ENCODE results near the gene AQP4.

The AQP4 gene

DNA sequence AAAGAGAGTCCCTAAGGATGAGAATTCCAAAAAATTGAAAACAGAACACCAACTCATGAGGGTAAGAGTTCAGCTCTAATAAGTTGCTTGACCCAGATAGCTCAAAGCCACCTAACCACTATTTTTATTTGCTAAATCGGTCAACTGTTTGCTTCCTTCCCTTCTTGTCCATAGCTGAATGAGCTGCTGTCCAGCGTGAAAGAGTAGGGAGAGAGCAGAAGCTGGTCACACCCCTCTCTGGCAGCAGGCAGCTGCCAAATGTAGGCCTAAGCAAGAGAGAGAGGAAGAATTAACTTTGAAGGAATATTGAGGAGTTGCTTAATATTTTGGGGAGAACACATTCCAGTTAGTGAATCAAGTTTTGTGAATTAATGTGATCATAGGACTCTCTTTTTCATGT, 25.9 kb downstream of the AQP4 start:
- DNase-seq: no peak

DNA sequence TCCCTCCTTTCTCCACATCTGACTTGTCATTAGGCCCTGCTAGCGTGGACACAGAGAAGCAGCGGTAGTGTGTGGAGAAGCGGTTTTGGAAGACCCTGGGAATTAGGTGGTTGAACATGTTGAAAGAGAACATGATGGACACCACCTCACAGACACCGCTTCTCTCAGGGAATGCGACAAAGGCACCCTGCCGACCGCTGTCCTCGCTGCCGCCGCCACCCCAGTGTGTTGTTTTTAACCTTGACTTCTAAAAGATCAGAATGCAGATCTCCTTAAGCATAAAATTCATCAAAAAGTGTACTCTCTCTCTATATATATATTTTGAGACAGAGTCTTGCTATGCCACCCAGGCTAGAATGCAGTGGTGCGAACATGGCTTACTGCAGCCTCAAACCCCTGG, 33.2 kb downstream of the AQP4 start:
- DNase-seq: no peak

DNA sequence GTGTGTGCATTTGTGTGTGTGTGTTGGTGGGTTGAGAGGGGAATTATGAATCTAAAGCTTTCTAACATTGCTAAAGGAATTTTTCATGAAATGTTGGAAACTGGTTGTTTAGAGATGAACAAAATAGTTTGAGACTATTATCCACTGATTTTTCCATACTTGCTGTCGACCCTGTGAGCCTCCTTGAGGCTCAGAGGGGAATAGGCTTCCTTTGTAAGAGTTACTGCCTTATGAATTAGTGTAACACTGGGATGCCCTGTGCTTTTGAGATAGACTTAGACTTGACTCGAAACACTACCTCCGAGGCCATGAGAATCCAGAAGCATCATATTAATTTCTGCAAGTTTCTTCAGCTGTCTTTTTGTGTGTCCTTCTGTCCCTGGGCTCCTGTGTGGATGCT, 37.9 kb downstream of the AQP4 start:
- no peak for DNase-seq

DNA sequence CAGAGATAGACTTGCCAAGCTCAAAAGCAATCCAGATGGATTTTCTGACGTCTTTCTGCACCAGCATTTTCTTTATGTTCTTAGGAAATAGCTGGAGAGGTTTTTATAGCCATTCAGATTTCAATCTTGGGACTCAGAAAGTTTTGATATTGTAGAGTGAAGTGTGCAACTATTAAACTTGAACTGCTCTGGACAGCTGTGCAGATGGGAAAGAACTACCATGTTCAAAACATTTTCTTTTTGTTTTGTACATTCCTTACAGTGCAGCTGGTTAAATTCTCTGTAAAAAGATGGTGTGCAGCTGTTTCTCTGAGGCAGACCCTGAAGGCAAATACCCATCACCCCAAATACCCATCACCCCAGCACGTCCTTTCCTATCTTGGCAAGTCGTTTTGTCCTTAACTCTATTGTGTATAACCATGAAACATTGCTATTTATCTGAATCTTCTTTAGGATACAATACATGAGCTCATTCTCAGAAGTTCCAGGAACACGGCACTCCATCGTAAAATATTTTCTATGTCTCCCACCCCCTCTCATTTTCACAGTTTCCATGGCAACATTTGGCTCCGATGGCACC, 38.8 kb downstream of the AQP4 start:
- DNase-seq: no peak

DNA sequence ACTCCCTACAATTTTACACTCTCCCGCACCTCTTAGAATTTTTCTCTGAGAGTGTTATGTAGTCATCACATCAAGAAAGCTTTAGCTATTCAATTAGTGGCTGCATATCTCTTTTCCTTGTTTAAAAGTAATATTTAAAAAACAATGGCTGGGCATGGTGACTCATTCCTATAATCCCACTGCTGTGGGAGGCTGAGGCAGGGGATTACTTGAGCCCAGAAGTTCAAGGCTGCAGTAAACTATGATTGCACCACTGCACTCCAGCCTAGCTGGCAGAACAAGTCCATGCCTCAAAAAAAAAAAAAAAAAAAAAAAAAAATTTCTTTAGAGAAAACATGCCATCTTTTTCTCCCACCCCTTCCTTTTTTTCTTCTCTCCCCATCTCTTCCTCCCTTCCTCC, 44.3 kb downstream of the AQP4 start:
- DNase-seq: no peak

DNA sequence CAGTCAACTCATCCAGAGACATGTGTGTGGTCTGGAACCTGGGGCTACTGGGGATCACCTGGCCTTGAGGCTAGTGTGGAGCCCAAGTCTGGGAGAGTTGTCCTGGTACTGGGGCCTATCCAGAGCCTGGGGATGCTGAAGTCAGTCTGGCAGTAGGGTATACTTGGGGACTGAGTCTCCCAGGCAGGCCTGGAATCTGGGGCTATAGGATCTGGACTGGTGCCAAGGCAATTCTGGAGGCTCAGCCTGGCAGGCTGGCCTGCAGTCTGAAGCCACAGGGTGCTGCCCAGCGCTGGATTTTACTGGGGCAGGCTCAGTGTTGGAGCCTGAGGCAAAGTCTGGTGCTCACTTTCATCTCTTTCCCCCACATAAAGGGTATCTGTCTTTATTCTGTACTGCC, 46.5 kb downstream of the AQP4 start:
- DNase-seq: no peak

DNA sequence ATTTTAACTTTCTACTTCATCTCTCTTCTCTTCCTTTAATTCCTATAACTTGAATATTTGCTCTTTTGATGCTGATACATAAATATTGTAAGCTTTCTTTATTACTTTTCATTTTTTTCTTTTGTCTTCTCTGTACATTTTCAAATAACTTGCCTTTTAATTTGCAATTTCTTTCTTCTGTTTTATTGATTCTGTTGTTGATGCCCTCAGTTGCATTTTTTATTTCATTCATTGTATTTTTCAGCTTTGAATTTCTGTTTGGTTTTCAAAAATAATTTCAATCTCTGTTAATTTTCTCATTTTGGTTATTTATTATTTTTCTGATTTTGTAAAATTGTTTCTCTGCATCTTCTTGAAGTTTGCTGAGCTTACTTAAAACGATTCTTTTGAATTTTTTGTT, 47.0 kb downstream of the AQP4 start:
- no peak for DNase-seq

DNA sequence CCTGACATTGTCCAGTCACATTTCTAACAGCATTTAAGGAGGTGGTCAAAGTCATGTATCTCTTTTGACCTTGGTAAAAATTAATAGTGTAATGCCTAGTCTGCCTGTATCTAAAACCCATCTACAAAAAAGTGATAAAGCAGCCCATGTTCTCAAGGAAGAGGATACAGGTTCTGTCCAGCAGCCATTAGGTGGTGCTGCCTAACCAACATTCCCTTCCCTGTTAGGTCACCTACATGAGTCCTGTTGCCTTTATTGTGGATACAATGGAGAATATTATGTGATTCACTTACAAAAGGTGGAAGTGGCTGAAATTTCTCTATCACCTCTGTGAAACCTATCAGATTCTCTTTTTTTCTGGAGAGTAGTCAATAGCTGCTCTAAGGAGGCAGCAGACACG, 52.5 kb downstream of the AQP4 start:
- peak; percentile 19 for DNase-seq

DNA sequence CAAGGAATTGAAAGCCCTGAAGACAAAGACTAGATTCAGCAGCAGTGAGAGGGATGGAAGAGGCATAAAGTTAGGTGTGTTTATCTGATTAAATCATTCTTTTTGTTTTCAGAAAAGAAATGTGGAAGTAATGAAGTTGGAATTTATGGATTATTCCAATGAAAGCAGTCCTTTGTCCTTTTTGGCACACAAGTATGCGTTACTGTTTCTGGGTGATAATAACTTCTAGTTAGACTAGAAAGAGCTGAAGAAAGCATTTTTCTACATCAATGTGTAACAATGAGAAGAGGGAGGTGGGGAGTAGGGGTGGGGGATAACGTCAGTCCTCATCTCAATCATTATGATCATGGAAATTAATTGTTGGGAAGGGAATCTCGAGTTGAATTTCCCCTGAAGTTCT, 53.0 kb downstream of the AQP4 start:
- DNase-seq: no peak

DNA sequence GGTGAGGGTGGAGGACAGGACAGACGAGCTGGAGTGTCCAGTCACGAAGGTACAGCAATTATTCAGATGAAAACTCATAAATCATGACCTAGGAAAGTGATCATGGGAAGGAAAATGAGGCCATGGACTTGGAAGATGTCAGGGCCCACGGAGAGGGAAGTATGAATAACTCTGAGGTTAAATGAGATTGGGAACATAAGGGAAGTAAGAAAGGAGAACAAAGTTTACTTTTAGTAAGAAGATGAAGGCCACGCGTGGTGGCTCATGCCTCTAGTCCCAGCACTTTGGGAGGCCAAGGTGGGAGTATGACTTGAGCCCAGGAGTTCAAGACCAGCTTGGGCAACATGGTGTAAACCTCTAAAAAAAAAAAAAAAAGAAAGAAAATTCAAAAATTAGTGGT, 56.2 kb downstream of the AQP4 start:
- DNase-seq: no peak

DNA sequence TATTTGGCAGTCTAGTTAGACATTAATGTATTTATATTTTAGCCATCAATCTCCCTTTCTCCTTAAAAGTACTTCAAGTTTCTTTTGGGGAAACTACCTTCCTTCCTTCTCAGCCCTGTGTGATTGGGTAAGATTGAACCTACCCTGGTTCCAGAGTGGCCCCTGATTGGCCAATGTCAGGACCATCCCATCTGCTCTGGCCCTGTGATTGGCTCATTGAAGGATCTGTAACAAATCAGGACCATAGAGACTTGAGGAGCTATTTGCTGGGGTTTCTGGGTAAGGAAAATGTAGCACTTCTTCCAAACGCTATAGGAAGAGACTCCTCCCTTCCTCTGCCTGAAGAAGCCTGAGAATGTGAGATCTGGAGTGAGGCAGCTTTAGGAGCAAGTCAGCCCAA, 59.3 kb downstream of the AQP4 start:
- DNase-seq: no peak

DNA sequence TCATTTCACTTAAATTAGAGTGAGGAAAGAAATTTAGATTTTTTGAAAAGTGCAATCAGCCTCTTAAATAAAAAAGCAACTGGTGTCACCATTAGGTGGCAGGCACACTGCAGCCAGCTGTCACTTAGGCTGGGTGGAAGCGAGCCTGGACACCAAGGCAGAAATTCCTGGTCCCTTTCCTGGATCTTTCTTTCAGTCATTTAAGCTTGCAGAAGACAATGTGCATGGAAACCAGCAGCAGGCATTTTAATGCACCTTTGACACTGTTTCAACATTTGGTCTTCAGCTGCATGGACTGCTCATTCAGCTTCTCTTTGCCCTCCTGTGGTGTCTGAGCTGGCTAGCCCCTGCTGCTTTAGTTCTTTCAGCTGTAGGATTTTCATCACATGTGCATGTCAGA, 61.0 kb downstream of the AQP4 start:
- DNase-seq: peak; percentile 33

DNA sequence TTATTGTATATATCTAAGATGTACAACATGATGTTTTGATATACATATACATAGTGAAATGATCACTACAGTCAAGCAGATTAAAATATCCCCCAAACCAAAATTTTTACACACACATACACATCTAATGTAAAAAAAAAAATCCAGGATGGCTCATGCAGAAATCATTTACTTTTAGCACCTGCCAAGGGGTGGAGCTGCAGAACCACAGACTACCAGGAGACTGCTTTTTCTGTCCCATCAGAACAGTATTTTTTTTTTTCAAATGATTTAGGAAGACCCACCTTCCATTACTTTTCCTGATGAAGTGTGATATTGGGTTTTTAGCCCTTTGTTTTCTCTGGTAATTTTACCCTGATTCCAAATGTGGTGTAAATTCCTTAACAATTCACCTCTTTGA, 61.9 kb downstream of the AQP4 start:
- no peak for DNase-seq

DNA sequence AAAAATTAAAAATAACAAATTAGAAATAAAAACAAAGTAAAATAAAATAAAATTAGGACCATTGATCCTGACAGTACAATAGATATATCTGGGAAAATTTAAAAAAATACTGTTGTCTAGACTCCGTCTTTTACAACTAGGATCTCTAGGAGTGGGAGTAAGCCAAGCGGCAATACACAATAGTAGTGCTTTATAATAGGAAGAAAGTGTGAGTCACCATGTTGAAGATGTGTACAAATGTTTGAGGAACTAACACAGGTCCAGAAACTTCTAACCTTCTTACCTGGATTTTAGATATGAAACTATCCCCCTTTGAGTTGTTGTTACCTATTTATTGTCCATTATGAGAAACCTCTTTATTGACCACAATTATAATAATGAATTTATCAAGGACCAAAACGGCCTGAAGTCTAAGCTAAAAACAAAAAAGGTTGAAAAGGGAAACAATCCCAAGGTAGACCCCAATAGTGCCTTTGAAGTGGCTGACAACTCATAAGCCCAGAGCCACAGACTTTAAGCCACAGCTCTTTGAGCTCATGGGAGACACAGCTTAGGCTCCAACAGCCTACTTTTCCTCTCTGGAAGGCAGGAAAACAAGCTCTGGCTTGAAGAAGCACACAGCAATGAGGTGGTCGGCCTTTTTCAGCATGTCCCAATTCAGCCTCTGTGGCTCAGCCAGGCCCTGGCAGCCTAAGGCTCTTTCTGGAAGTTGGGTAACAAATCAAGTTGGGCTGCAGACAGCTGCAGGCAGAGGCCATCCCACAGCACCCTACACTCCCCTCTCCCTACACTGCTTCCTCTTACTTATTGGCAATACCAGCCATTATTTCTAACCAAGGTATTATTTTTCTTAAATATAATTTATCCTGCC, 62.9 kb downstream of the AQP4 start:
- no peak for DNase-seq
